Spleen (tissue), 11 donors: ENCODE results near the gene RPGRIP1. TPM values are rescaled to one million over a fixed set of nuclear protein-coding genes. Genes with fewer than 3 reads are reported as not detected.
"Not testable (repeated sequence)": the region's sequence is repeated elsewhere in the genome, so short reads cannot be mapped to it uniquely, and the experiment has no call there.

Experiments
- DNase-seq: peaks from one replicate; pipeline ENCODE4 v3.0.0-alpha.2; 2020
- H3K27ac ChIP-seq, 8 donors: fragments of 200-600 bp; sonication (generic) in 7 of 8; 1 replicate in 4 of 8; 2 replicates in 4 of 8; pipeline versions ENCODE4 v1.5.0 to v1.8.0; 2016 to 2021; ENCODE audit warnings: inconsistent platforms in 4 of 8, mild to moderate bottlenecking in 4 of 8, moderate library complexity in 1 of 8
- H3K27me3 ChIP-seq, 7 donors: fragments of 200-600 bp; sonication (generic) in 6 of 7; replicated peaks in 1 of 7; 1 replicate in 4 of 7; 2 replicates in 3 of 7; pipeline versions ENCODE4 v1.5.0 to v1.8.0; 2016 to 2021; ENCODE audit warnings: inconsistent platforms in 3 of 7, mild to moderate bottlenecking in 1 of 7
- H3K36me3 ChIP-seq, 6 donors: fragments of 200-600 bp; sonication (generic) in 5 of 6; 1 replicate in 4 of 6; 2 replicates in 2 of 6; pipeline versions ENCODE4 v1.5.0 to v1.8.0; 2016 to 2021; ENCODE audit warnings: inconsistent platforms in 2 of 6
- H3K4me1 ChIP-seq, 6 donors: fragments of 200-600 bp; sonication (generic) in 5 of 6; 1 replicate in 3 of 6; 2 replicates in 3 of 6; pipeline versions ENCODE4 v1.5.0 to v1.8.0; 2016 to 2021; ENCODE audit warnings: inconsistent platforms in 3 of 6
- H3K4me3 ChIP-seq, 8 donors: fragments of 200-600 bp; sonication (generic) in 7 of 8; 1 replicate in 4 of 8; 2 replicates in 4 of 8; pipeline versions ENCODE4 v1.5.0 to v1.8.0; 2016 to 2021; ENCODE audit warnings: inconsistent platforms in 4 of 8, mild to moderate bottlenecking in 4 of 8, moderate library complexity in 2 of 8
- H3K9me3 ChIP-seq, 8 donors: fragments of 200-600 bp; sonication (generic) in 7 of 8; 1 replicate in 4 of 8; 2 replicates in 4 of 8; pipeline versions ENCODE4 v1.5.0 to v1.8.0; 2016 to 2021; ENCODE audit warnings: inconsistent platforms in 4 of 8
- CTCF ChIP-seq, 11 experiments: fragments of 200-600 bp in 7 of 11; fragments of 450-650 bp in 4 of 11; sonication (generic) in 4 of 11; IDR thresholded peaks in 8 of 11; conservative IDR thresholded peaks in 3 of 11; 1 replicate in 7 of 11; 2 replicates in 4 of 11; pipeline versions ENCODE4 v1.4.0 to v1.8.0; 2016 to 2021; ENCODE audit warnings: antibody characterized with exemption in 11 of 11, inconsistent platforms in 4 of 11, mild to moderate bottlenecking in 1 of 11
- POLR2A ChIP-seq, 3 donors: fragments of 450-650 bp; IDR thresholded peaks; one replicate each; pipeline ENCODE4 v1.5.1; 2017; ENCODE audit warnings: antibody characterized with exemption in 3 of 3, mild to moderate bottlenecking in 1 of 3
- POLR2AphosphoS5 ChIP-seq, 3 donors: sonication (generic); formaldehyde crosslinking; IDR thresholded peaks; one replicate each; pipeline ENCODE4 v1.5.1; 2017; ENCODE audit warnings: antibody characterized with exemption in 3 of 3
- WGBS, 5 donors: extraction: QIAGEN DNeasy Blood & Tissue Kit in 3 of 5; methylation state at CpG; one replicate each; pipeline versions ENCODE4 v1.1.5 to v1.1.7; 2013 to 2018; 5-methylcytosine and 5-hydroxymethylcytosine counted together
- intact Hi-C: fragments of 100-400 bp; cut with DNase I; formaldehyde crosslinking; loops from one replicate; pipeline ENCODE4 v1.15.0; 2023; ENCODE audit warnings: low total_unique reads
- polyA plus RNA-seq, 3 donors: library from polyadenylated mRNA; stranded (reverse); fragments of 200-250 nt; gene quantifications; one replicate each; pipeline ENCODE4 v1.2.1, GENCODE V29; 2013
- total RNA-seq, 7 donors: library from RNA; depleted of rRNA in 3 of 7; stranded (reverse); fragments of >200 nt in 3 of 7; fragmentation: NEBNext Ultra II Directional in 4 of 7; extraction: Animal tissue kit (Norgen Biotek cat#: 25700) in 4 of 7; gene quantifications; one replicate each; pipeline versions ENCODE4 v1.1.0 to v1.2.1, GENCODE V29; 2016 to 2021
- donor health status: healthy with polysubstance abuse.
- donor health status: DM: no; HTN: no; CAD: no; lungs with moderate emphysema.
- donor health status: DM: no; HTN: no; CAD: no.
- donor health status: Bipolar disorder and iron deficiency.
- donor health status: healthy.
- donor health status: DM: no; HTN: no; CAD: no.
- donor health status: DM: yes; HTN: yes; CAD: no.

RPGRIP1 gene
- total and polyA plus RNA-seq, 10 donors: 0.33 to 4.0 (median 0.84) TPM

GRCh38 chr14:21267886-21268616 is 11.8 kb upstream of the RPGRIP1 start:
- DNase-seq: no peak
- H3K9me3 ChIP-seq: no peaks in the 10 kb centered on the region
- H3K36me3 ChIP-seq: peaks cover 0 to 52% (median 19%) of the 10 kb centered on the region in 6 donors
- intact Hi-C loops: loop anchor here (10.0 kb wide), 1 partner anchor 117 kb away; the partner anchor contains the start of gene SUPT16H
- TF ChIP-seq CTCF (IDR thresholded peaks at IDR 0.05 in 8 of 11, conservative IDR thresholded peaks at IDR 0.05 in 3 of 11) (no peak), POLR2A (IDR thresholded peaks at IDR 0.05) (no peak), POLR2AphosphoS5 (IDR thresholded peaks at IDR 0.05) (no peak)
- H3K4me1 ChIP-seq: peaks cover 37 to 69% (median 62%) of the 10 kb centered on the region in 6 donors
- 1 to 3% (median 2%) methylated on average over 16 of the region's 16 CpGs for WGBS, 5 donors
- H3K27me3 ChIP-seq: no peaks in the 10 kb centered on the region
- peak overlapping the region; percentile 93 to 98 (median 96) for H3K27ac ChIP-seq
- peak overlapping the region; percentile 55 to 88 (median 71) for H3K4me3 ChIP-seq

GRCh38 chr14:21268617-21269251 is 11.1 kb upstream of the RPGRIP1 start:
- Histone ChIP-seq H3K9me3 (no peaks in the 10 kb centered on the region), H3K27me3 (no peaks in the 10 kb centered on the region), H3K4me3 (peak overlapping the region; percentile 55 to 88 (median 71)), H3K4me1 (peaks cover 30 to 62% (median 55%) of the 10 kb centered on the region in 6 donors), H3K36me3 (peaks cover 0 to 45% (median 13%) of the 10 kb centered on the region in 6 donors), H3K27ac (peak overlapping the region; percentile 93 to 98 (median 96))
- 0 to 1% (median 1%) methylated on average over 24 of the region's 24 CpGs for WGBS, 5 donors
- TF ChIP-seq CTCF (IDR thresholded peaks at IDR 0.05 in 8 of 11, conservative IDR thresholded peaks at IDR 0.05 in 3 of 11) (no peak), POLR2A (IDR thresholded peaks at IDR 0.05) (no peak), POLR2AphosphoS5 (IDR thresholded peaks at IDR 0.05) (no peak)
- no peak for DNase-seq
- intact Hi-C loops: loop anchor here (10.0 kb wide), 1 partner anchor 116 kb away; the partner anchor contains the start of gene SUPT16H

GRCh38 chr14:21269252-21270046 is 10.4 kb upstream of the RPGRIP1 start, which contains the start of gene HNRNPC:
TSS of gene HNRNPC (minus strand) at chr14:21269442. CDS start at chr14:21234193, 35,249 bp downstream.
- peaks cover 0 to 38% (median 8%) of the 10 kb centered on the region in 6 donors for H3K36me3 ChIP-seq
- H3K27ac ChIP-seq: peak within 1 kb of the TSS; percentile 93 to 98 (median 96)
- 0 to 1% (median 0%) methylated on average over 47 to 49 of the region's 49 CpGs for WGBS, 5 donors
- H3K4me3 ChIP-seq: peak within 1 kb of the TSS; percentile 55 to 88 (median 71)
- peak; percentile 97 to 99 (median 98) for TF ChIP-seq POLR2AphosphoS5 (IDR thresholded peaks at IDR 0.05)
- TF ChIP-seq CTCF (IDR thresholded peaks at IDR 0.05 in 8 of 11, conservative IDR thresholded peaks at IDR 0.05 in 3 of 11): peak in 3 of 11 experiments; percentile 8 to 31 (median 27)
- peak in 2 of 3 donors; percentile 90 for TF ChIP-seq POLR2A (IDR thresholded peaks at IDR 0.05)
- H3K9me3 ChIP-seq: no peaks in the 10 kb centered on the region
- peaks cover 23 to 55% (median 48%) of the 10 kb centered on the region in 6 donors for H3K4me1 ChIP-seq
- no peaks in the 10 kb centered on the region for H3K27me3 ChIP-seq
- intact Hi-C loops: loop anchor here (10.0 kb wide), 1 partner anchor 115 kb away; the partner anchor contains the start of gene SUPT16H
- DNase-seq: peak; percentile 100

GRCh38 chr14:21272661-21273060 is 7.2 kb upstream of the RPGRIP1 start:
- intact Hi-C loops, H3K4me3 ChIP-seq, H3K9me3 ChIP-seq, H3K27ac ChIP-seq, H3K27me3 ChIP-seq, H3K36me3 ChIP-seq, DNase-seq: not testable (repeated sequence)
- peaks cover 3 to 27% (median 16%) of the 10 kb centered on the region in 6 donors for H3K4me1 ChIP-seq
- WGBS, 5 donors: 92 to 95% (median 95%) methylated on average over 17 of the region's 17 CpGs
